RWPE1 (cell line): ENCODE results near the gene CEP170B.

ENCODE experiments used
- CTCF ChIA-PET: fragments of 350-600 bp; sonication (Branson Sonifier 250); formaldehyde crosslinking; extraction: SDS; loops from one replicate; lab custom pipeline; 2021; lab: Yijun Ruan, JAX
- POLR2A ChIA-PET: fragments of 400-600 bp; formaldehyde crosslinking; extraction: SDS; loops from one replicate; lab custom pipeline; 2020; ENCODE audit warnings: antibody characterized with exemption; ENCODE audit not compliant: low non-redundant PET; lab: Yijun Ruan, JAX
- DNase-seq: peaks from one replicate; pipeline ENCODE4 v3.0.0; 2012; ENCODE audit warnings: low spot score
- H3K27ac ChIP-seq: fragments of 450-650 bp; 2 replicates; pipeline ENCODE4 v1.5.1; 2017
- TF ChIP-seq, protein P1 (sequence below): fragments of 450-650 bp; conservative IDR thresholded peaks from 2 replicates; pipeline ENCODE4 v1.5.1; 2017; ENCODE audit warnings: low read depth, mild to moderate bottlenecking

CEP170B gene

GRCh38 chr14:104927432-104927816 lies 62.4 kb downstream of the CEP170B start:
- no peak for DNase-seq
- H3K27ac ChIP-seq, result no peak overlapping the region
- POLR2A ChIA-PET, result interaction anchor here (0.6 kb wide), 1 partner anchor 543 kb away, joined by 3 read pairs; no protein-coding TSS in a partner anchor
- TF ChIP-seq, protein P1, sequence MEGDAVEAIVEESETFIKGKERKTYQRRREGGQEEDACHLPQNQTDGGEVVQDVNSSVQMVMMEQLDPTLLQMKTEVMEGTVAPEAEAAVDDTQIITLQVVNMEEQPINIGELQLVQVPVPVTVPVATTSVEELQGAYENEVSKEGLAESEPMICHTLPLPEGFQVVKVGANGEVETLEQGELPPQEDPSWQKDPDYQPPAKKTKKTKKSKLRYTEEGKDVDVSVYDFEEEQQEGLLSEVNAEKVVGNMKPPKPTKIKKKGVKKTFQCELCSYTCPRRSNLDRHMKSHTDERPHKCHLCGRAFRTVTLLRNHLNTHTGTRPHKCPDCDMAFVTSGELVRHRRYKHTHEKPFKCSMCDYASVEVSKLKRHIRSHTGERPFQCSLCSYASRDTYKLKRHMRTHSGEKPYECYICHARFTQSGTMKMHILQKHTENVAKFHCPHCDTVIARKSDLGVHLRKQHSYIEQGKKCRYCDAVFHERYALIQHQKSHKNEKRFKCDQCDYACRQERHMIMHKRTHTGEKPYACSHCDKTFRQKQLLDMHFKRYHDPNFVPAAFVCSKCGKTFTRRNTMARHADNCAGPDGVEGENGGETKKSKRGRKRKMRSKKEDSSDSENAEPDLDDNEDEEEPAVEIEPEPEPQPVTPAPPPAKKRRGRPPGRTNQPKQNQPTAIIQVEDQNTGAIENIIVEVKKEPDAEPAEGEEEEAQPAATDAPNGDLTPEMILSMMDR, result no peak
- CTCF ChIA-PET, result no interaction called here

DNA sequence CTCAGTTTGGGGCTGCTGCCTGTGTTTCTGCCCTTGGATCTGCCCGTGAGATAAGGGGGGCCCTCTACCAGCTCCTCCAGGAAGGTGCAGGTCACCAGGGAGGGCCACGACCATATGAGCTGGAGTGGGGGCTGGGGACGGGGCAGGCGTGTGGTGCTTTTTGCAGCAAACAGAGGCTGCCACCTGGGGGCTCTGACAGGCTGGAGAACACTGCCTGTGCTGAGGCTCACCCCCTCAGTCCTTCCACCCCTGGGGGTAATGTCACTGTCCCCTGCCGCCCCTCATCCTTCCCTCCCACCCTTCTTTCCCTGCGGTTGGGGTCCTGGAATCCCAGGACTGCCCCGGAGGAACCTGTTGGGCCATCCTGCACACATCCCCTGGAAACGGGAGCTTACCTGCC lies 62.8 kb downstream of the CEP170B start:
- ChIA-PET POLR2A (no interaction called here), CTCF (no interaction called here)
- DNase-seq, result no peak
- H3K27ac ChIP-seq, result no peak overlapping the region
- TF ChIP-seq, protein P1, result no peak

- no peak for DNase-seq
- TF ChIP-seq, protein P1, result no peak
- CTCF ChIA-PET, result no interaction called here
- POLR2A ChIA-PET, result no interaction called here
- H3K27ac ChIP-seq, result no peak overlapping the region
These were observed 63.5 kb downstream of the CEP170B start for GRCh38 chr14:104928391-104929133.

GRCh38 chr14:104929268-104930230 lies 64.5 kb downstream of the CEP170B start:
- no peak for DNase-seq
- no peak overlapping the region for H3K27ac ChIP-seq
- POLR2A ChIA-PET, result no interaction called here
- TF ChIP-seq, protein P1, result no peak
- CTCF ChIA-PET, result no interaction called here

DNA sequence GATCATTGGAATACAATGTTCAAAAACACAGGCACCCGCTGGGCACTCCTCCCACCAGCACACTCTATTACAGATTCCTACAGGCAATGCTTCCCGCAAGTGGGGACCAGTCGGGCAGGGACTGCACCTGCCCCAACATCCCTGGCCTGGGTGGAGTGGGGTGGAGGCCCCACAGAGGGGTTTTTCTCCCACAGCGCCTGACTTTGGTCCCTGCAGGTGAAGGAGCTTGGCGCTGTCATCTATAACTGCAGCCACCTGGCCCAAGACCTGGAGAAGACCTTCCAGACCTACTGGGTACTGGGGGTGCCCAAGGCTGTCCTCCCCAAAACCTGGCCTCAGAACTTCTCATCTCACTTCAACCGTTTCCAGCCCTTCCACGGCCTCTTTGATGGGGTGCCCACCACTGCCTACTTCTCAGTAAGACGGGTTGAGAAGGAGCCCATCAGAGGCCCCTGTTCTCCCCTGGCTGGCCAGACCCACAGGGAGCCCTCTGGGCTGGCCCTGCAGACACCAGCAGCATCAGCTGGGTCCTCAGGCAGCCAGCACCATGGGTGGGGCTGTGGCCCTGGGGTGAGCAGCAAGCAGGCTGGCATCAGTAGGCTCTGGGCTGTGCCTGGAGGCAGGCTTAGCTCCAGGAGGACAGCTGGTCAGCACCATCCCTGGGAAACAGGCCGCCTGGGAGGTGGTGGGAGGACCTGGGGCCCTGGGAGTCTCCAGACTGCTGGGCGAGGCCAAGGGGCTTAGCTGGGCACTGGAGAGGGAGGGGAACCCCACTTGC lies 65.6 kb downstream of the CEP170B start:
- ChIA-PET POLR2A (no interaction called here), CTCF (interaction anchor here (1.2 kb wide), 1 partner anchor 115 kb away, joined by 7 read pairs; no protein-coding TSS in a partner anchor)
- H3K27ac ChIP-seq, result 0 out of 2 replicates have a peak overlapping the region, but pooled peaks have one; percentile 9
- TF ChIP-seq, protein P1, result no peak
- DNase-seq, result no peak
